Heart left ventricle (tissue), 16 donors: ENCODE measurements around the gene ZBTB8A. TPM values are rescaled to one million over a fixed set of nuclear protein-coding genes. Genes with fewer than 3 reads are reported as not detected.

ENCODE experiments used
- ATAC-seq, 4 donors: fragments of 200-7000 bp; cut with Tn5 transposase; one replicate each; pipeline ENCODE4 v1.9.1; 2020 to 2022; ENCODE audit warnings: moderate library complexity in 4 of 4, mild to moderate bottlenecking in 3 of 4, moderate number of reproducible peaks in 1 of 4
- DNase-seq, 5 donors: peaks; one replicate each; pipeline ENCODE4 v3.0.0-alpha.2; 2020
- H3K27ac ChIP-seq, 12 donors: fragments of 200-600 bp; sonication (generic) in 4 of 12; one replicate each; pipeline versions ENCODE4 v1.5.0 to v1.8.0; 2016 to 2022; ENCODE audit warnings: mild to moderate bottlenecking in 2 of 12
- H3K27me3 ChIP-seq, 9 donors: fragments of 200-600 bp; sonication (generic) in 2 of 9; one replicate each; pipeline versions ENCODE4 v1.5.1 to v1.8.0; 2016 to 2022; ENCODE audit warnings: mild to moderate bottlenecking in 3 of 9
- H3K36me3 ChIP-seq, 9 donors: fragments of 200-600 bp; sonication (generic) in 2 of 9; one replicate each; pipeline versions ENCODE4 v1.5.0 to v1.8.0; 2018 to 2022; ENCODE audit warnings: mild to moderate bottlenecking in 2 of 9
- H3K4me1 ChIP-seq, 12 donors: fragments of 200-600 bp; sonication (generic) in 4 of 12; one replicate each; pipeline versions ENCODE4 v1.5.0 to v1.8.0; 2016 to 2022; ENCODE audit warnings: mild to moderate bottlenecking in 3 of 12
- H3K4me3 ChIP-seq, 12 donors: fragments of 200-600 bp; sonication (generic) in 4 of 12; one replicate each; pipeline versions ENCODE4 v1.5.0 to v1.8.0; 2017 to 2022; ENCODE audit warnings: mild to moderate bottlenecking in 9 of 12, moderate library complexity in 4 of 12
- H3K9me3 ChIP-seq, 12 donors: fragments of 200-600 bp; sonication (generic) in 4 of 12; one replicate each; pipeline versions ENCODE4 v1.5.0 to v1.8.0; 2016 to 2022; ENCODE audit warnings: mild to moderate bottlenecking in 1 of 12
- CTCF ChIP-seq, 12 donors: fragments of 200-600 bp; sonication (generic) in 4 of 12; IDR thresholded peaks; one replicate each; pipeline versions ENCODE4 v1.5.0 to v1.8.0; 2018 to 2022; ENCODE audit warnings: antibody characterized with exemption in 12 of 12, mild to moderate bottlenecking in 5 of 12
- POLR2A ChIP-seq, 2 donors: fragments of 450-650 bp; IDR thresholded peaks; one replicate each; pipeline ENCODE4 v1.6.1; 2017; ENCODE audit warnings: antibody characterized with exemption in 2 of 2, mild to moderate bottlenecking in 2 of 2, moderate library complexity in 2 of 2
- WGBS, 4 donors: extraction: QIAGEN DNeasy Blood & Tissue Kit in 2 of 4; methylation state at CpG; one replicate each; pipeline versions ENCODE4 v1.1.5 to v1.1.7; 2013 to 2018; 5-methylcytosine and 5-hydroxymethylcytosine counted together
- intact Hi-C, 10 donors: fragments of 100-400 bp; cut with DNase I; formaldehyde crosslinking; loops; one replicate each; pipeline versions ENCODE4 v1.11.1 to v1.14.2; 2022
- polyA plus RNA-seq, 2 donors: library from polyadenylated mRNA; stranded (reverse); fragments of 200-250 nt; gene quantifications; one replicate each; pipeline ENCODE4 v1.2.3, GENCODE V29; 2013
- total RNA-seq, 9 donors: library from RNA; depleted of rRNA in 2 of 9; stranded (reverse); fragments of >200 nt in 2 of 9; fragmentation: NEBNext Ultra II Directional in 3 of 9; extraction: Animal tissue kit (Norgen Biotek cat#: 25700) in 3 of 9; gene quantifications; one replicate each; pipeline versions ENCODE4 v1.1.0 to v1.2.4, GENCODE V29; 2016 to 2023
- donor health status: ischemic (EF 13 %, LVEDD 7.1; RV severe dilation, severe dysfunction).
- donor health status: healthy with polysubstance abuse.
- donor health status: DM: no; HTN: yes; CAD: no.
- donor health status: DM: no; HTN: no; CAD: no.
- donor health status: ischemic (EF 25% LVEDD 6.9; RV normal size, moderate dysfunction).
- donor health status: ischemic (EF 25% LVEDD 5.7; RV mildly dilated, moderate dysfunction).
- donor health status: healthy.
- donor health status: DM: yes; HTN: yes; CAD: no.
- donor health status: ischemic (EF 35%, LVEDD 5.7; RV mildly dilated, moderate dysfunction).
- donor health status: nonischemic (EF 11% LVEDD 7.7; RV severe dilation, severe dysfunction).
- donor health status: DM: yes; HTN: yes; CAD: no.
- donor health status: PGD.
- donor health status: ischemic (EF 29% LVEDD 5.4; RV normal size, mild dysfunction).
- donor health status: nonischemic (EF 23%, LVEDD 6.1; RV moderate dilation, normal function).

Gene ZBTB8A
- total and polyA plus RNA-seq, 11 donors: 1.1 to 5.0 (median 2.7) TPM

GRCh38 chr1:32494196-32494595 is 45.0 kb upstream of the ZBTB8A start:
- Histone ChIP-seq H3K4me3 (no peak overlapping the region), H3K27me3 (no peaks in the 10 kb centered on the region), H3K36me3 (no peaks in the 10 kb centered on the region), H3K9me3 (no peaks in the 10 kb centered on the region), H3K4me1 (peaks cover 0 to 19% (median 5%) of the 10 kb centered on the region in 12 donors), H3K27ac (no peak overlapping the region)
- DNase-seq: no peak
- intact Hi-C loops: no loop called here
- TF ChIP-seq CTCF (IDR thresholded peaks at IDR 0.05): no peak
- TF ChIP-seq POLR2A (IDR thresholded peaks at IDR 0.05): no peak
- ATAC-seq: peak in 3 of 4 donors; percentile 43 to 73 (median 57)
- WGBS, 4 donors: 29 to 50% (median 40%) methylated on average over 1 of the region's 1 CpG

- DNase-seq (no peak), ATAC-seq (no peak)
- Histone ChIP-seq H3K36me3 (no peaks in the 10 kb centered on the region), H3K9me3 (no peaks in the 10 kb centered on the region), H3K4me1 (peaks cover 0 to 19% (median 5%) of the 10 kb centered on the region in 12 donors), H3K27ac (no peak overlapping the region), H3K27me3 (no peaks in the 10 kb centered on the region), H3K4me3 (no peak overlapping the region)
- intact Hi-C loops: no loop called here
- TF ChIP-seq CTCF (IDR thresholded peaks at IDR 0.05) (no peak), POLR2A (IDR thresholded peaks at IDR 0.05) (no peak)
- WGBS, 4 donors: 77 to 86% (median 84%) methylated on average over 7 of the region's 7 CpGs
These were observed 44.4 kb upstream of the ZBTB8A start for GRCh38 chr1:32494711-32495337.

GRCh38 chr1:32496127-32496526 is 43.1 kb upstream of the ZBTB8A start:
- Histone ChIP-seq H3K4me3 (peak overlapping the region in 4 of 12 donors; percentile 0 to 21 (median 10)), H3K36me3 (no peaks in the 10 kb centered on the region), H3K4me1 (peaks cover under 1 to 22% (median 9%) of the 10 kb centered on the region in 12 donors), H3K27me3 (no peaks in the 10 kb centered on the region), H3K9me3 (no peaks in the 10 kb centered on the region), H3K27ac (peak overlapping the region in 11 of 12 donors; percentile 17 to 73 (median 43))
- 25 to 36% (median 28%) methylated on average over 5 of the region's 5 CpGs for WGBS, 4 donors
- intact Hi-C loops: no loop called here
- TF ChIP-seq POLR2A (IDR thresholded peaks at IDR 0.05): no peak
- no peak for TF ChIP-seq CTCF (IDR thresholded peaks at IDR 0.05)
- DNase-seq (no peak), ATAC-seq (peak in 3 of 4 donors; percentile 19 to 32 (median 19))

- no peak for DNase-seq
- Histone ChIP-seq H3K4me3 (no peak overlapping the region), H3K27ac (no peak overlapping the region), H3K27me3 (no peaks in the 10 kb centered on the region), H3K9me3 (no peaks in the 10 kb centered on the region), H3K36me3 (no peaks in the 10 kb centered on the region), H3K4me1 (peaks cover 5 to 30% (median 18%) of the 10 kb centered on the region in 12 donors)
- 73 to 95% (median 92%) methylated on average over 8 of the region's 8 CpGs for WGBS, 4 donors
- no peak for ATAC-seq
- intact Hi-C loops: no loop called here
- TF ChIP-seq POLR2A (IDR thresholded peaks at IDR 0.05) (no peak), CTCF (IDR thresholded peaks at IDR 0.05) (no peak)
These were observed 40.5 kb upstream of the ZBTB8A start for GRCh38 chr1:32498751-32499150.
